ENCODE data around the gene KRTAP1-1.
"Not testable (repeated sequence)": the region's sequence is repeated elsewhere in the genome, so short reads cannot be mapped to it uniquely, and the experiment has no call there.

Gene KRTAP1-1

GRCh38 chr17:41054556-41054955, 13.3 kb upstream of the KRTAP1-1 start:
- H3K9me3 ChIP-seq (ENCODE audit: insufficient read depth, low read depth, low read length); H3K27me3 ChIP-seq (ENCODE audit: insufficient read depth, low read length); H3K36me3 ChIP-seq (ENCODE audit: insufficient read depth, low read length); H3K4me3 ChIP-seq (ENCODE audit: low read length); H3K4me1 ChIP-seq (ENCODE audit: insufficient read depth, low read length); H3K27ac ChIP-seq (ENCODE audit: low read depth, low read length); H3K9ac ChIP-seq (ENCODE audit: low read depth, low read length): not testable (repeated sequence)
- 91% methylated on average over 9 of the region's 9 CpGs for WGBS

- Histone ChIP-seq H3K4me1 (ENCODE audit: insufficient read depth, low read length) (peaks cover 2% of the 10 kb centered on the region; the same call in 1 of the 2 replicates), H3K27ac (ENCODE audit: low read depth, low read length) (no peak overlapping the region), H3K4me3 (ENCODE audit: low read length) (no peak overlapping the region), H3K9ac (ENCODE audit: low read depth, low read length) (no peak overlapping the region), H3K36me3 (ENCODE audit: insufficient read depth, low read length) (no peaks in the 10 kb centered on the region), H3K27me3 (ENCODE audit: insufficient read depth, low read length) (no peaks in the 10 kb centered on the region), H3K9me3 (ENCODE audit: insufficient read depth, low read depth, low read length) (0 out of 2 replicates have a peak, but pooled peaks cover 4% of the 10 kb centered on the region)
- 94% methylated on average over 4 of the region's 4 CpGs for WGBS
These were observed 12.8 kb upstream of the KRTAP1-1 start for GRCh38 chr17:41054025-41054424.

GRCh38 chr17:41052566-41052965, 11.3 kb upstream of the KRTAP1-1 start:
- H3K9ac ChIP-seq (ENCODE audit: low read depth, low read length): no peak overlapping the region
- no peak overlapping the region for H3K27ac ChIP-seq (ENCODE audit: low read depth, low read length)
- H3K4me3 ChIP-seq (ENCODE audit: low read length): no peak overlapping the region
- H3K36me3 ChIP-seq (ENCODE audit: insufficient read depth, low read length): no peaks in the 10 kb centered on the region
- H3K4me1 ChIP-seq (ENCODE audit: insufficient read depth, low read length): peaks cover 6% of the 10 kb centered on the region; the same call in 1 of the 2 replicates
- H3K9me3 ChIP-seq (ENCODE audit: insufficient read depth, low read depth, low read length): 0 out of 2 replicates have a peak, but pooled peaks cover 3% of the 10 kb centered on the region
- H3K27me3 ChIP-seq (ENCODE audit: insufficient read depth, low read length): no peaks in the 10 kb centered on the region

- Histone ChIP-seq H3K9ac (ENCODE audit: low read depth, low read length) (no peak overlapping the region), H3K36me3 (ENCODE audit: insufficient read depth, low read length) (no peaks in the 10 kb centered on the region), H3K4me3 (ENCODE audit: low read length) (no peak overlapping the region), H3K27me3 (ENCODE audit: insufficient read depth, low read length) (no peaks in the 10 kb centered on the region), H3K4me1 (ENCODE audit: insufficient read depth, low read length) (peaks cover 6% of the 10 kb centered on the region; the same call in 1 of the 2 replicates), H3K9me3 (ENCODE audit: insufficient read depth, low read depth, low read length) (no peaks in the 10 kb centered on the region), H3K27ac (ENCODE audit: low read depth, low read length) (no peak overlapping the region)
- 79% methylated on average over 2 of the region's 2 CpGs for WGBS
These were observed 7.9 kb upstream of the KRTAP1-1 start for GRCh38 chr17:41049110-41049509.

- no peak overlapping the region for H3K9ac ChIP-seq (ENCODE audit: low read depth, low read length)
- 84% methylated on average over 7 of the region's 7 CpGs for WGBS
- H3K27ac ChIP-seq (ENCODE audit: low read depth, low read length): no peak overlapping the region
- no peaks in the 10 kb centered on the region for H3K36me3 ChIP-seq (ENCODE audit: insufficient read depth, low read length)
- no peaks in the 10 kb centered on the region for H3K9me3 ChIP-seq (ENCODE audit: insufficient read depth, low read depth, low read length)
- no peak overlapping the region for H3K4me3 ChIP-seq (ENCODE audit: low read length)
- no peaks in the 10 kb centered on the region for H3K27me3 ChIP-seq (ENCODE audit: insufficient read depth, low read length)
- peaks cover 6% of the 10 kb centered on the region; the same call in 1 of the 2 replicates for H3K4me1 ChIP-seq (ENCODE audit: insufficient read depth, low read length)
These were observed 7.2 kb upstream of the KRTAP1-1 start for GRCh38 chr17:41048441-41048840.

- not testable (repeated sequence) for H3K4me3 ChIP-seq (ENCODE audit: low read length); H3K27ac ChIP-seq (ENCODE audit: low read depth, low read length); H3K36me3 ChIP-seq (ENCODE audit: insufficient read depth, low read length); H3K9ac ChIP-seq (ENCODE audit: low read depth, low read length); H3K27me3 ChIP-seq (ENCODE audit: insufficient read depth, low read length); H3K9me3 ChIP-seq (ENCODE audit: insufficient read depth, low read depth, low read length); H3K4me1 ChIP-seq (ENCODE audit: insufficient read depth, low read length)
- WGBS: 75% methylated on average over 5 of the region's 33 CpGs
These were observed 5.7 kb upstream of the KRTAP1-1 start, which contains the start of gene KRTAP2-1 for GRCh38 chr17:41046735-41047465. TSS of gene KRTAP2-1 (minus strand) at chr17:41047316. CDS start at chr17:41047267, 49 bp downstream.

GRCh38 chr17:41042953-41043352, 1.7 kb upstream of the KRTAP1-1 start:
- Histone ChIP-seq H3K36me3 (ENCODE audit: insufficient read depth, low read length) (no peaks in the 10 kb centered on the region), H3K27ac (ENCODE audit: low read depth, low read length) (no peak overlapping the region), H3K27me3 (ENCODE audit: insufficient read depth, low read length) (no peaks in the 10 kb centered on the region), H3K4me3 (ENCODE audit: low read length) (no peak overlapping the region), H3K9me3 (ENCODE audit: insufficient read depth, low read depth, low read length) (no peaks in the 10 kb centered on the region), H3K4me1 (ENCODE audit: insufficient read depth, low read length) (peaks cover 16% of the 10 kb centered on the region), H3K9ac (ENCODE audit: low read depth, low read length) (no peak overlapping the region)
- 100% methylated on average over 1 of the region's 1 CpG for WGBS

GRCh38 chr17:41037853-41038350, 3.3 kb downstream of the KRTAP1-1 start:
- Histone ChIP-seq H3K36me3 (ENCODE audit: insufficient read depth, low read length) (no peaks in the 10 kb centered on the region), H3K4me1 (ENCODE audit: insufficient read depth, low read length) (peaks cover 23% of the 10 kb centered on the region), H3K9ac (ENCODE audit: low read depth, low read length) (no peak overlapping the region), H3K9me3 (ENCODE audit: insufficient read depth, low read depth, low read length) (no peaks in the 10 kb centered on the region), H3K4me3 (ENCODE audit: low read length) (no peak overlapping the region), H3K27ac (ENCODE audit: low read depth, low read length) (no peak overlapping the region), H3K27me3 (ENCODE audit: insufficient read depth, low read length) (no peaks in the 10 kb centered on the region)
- WGBS: 58% methylated on average over 2 of the region's 2 CpGs

- not testable (repeated sequence) for H3K27ac ChIP-seq (ENCODE audit: low read depth, low read length)
- 94% methylated on average over 9 of the region's 10 CpGs for WGBS
- peaks cover 22% of the 10 kb centered on the region for H3K4me1 ChIP-seq (ENCODE audit: insufficient read depth, low read length)
These were observed 6.8 kb downstream of the KRTAP1-1 start, which contains the start of gene KRTAP1-3 for GRCh38 chr17:41034346-41034935. TSS of gene KRTAP1-3 (minus strand) at chr17:41034874. CDS start at chr17:41034821, 53 bp downstream.

GRCh38 chr17:41029633-41030245, 11.5 kb downstream of the KRTAP1-1 start, which contains the start of gene KRTAP1-4:
TSS of gene KRTAP1-4 (minus strand) at chr17:41030195. CDS start at chr17:41030078, 117 bp downstream.
- Histone ChIP-seq H3K9me3 (ENCODE audit: insufficient read depth, low read depth, low read length) (no peaks in the 10 kb centered on the region), H3K27ac (ENCODE audit: low read depth, low read length) (no peak within 1 kb of the TSS), H3K27me3 (ENCODE audit: insufficient read depth, low read length) (no peaks in the 10 kb centered on the region), H3K36me3 (ENCODE audit: insufficient read depth, low read length) (no peaks in the 10 kb centered on the region), H3K4me3 (ENCODE audit: low read length) (no peak within 1 kb of the TSS), H3K4me1 (ENCODE audit: insufficient read depth, low read length) (no peaks in the 10 kb centered on the region), H3K9ac (ENCODE audit: low read depth, low read length) (no peak within 1 kb of the TSS)
- 93% methylated on average over 12 of the region's 12 CpGs for WGBS

More at GRCh38 chr17:41034346-41034935, 6.8 kb downstream of the KRTAP1-1 start, which contains the start of gene KRTAP1-3:
- not testable (repeated sequence) for H3K27me3 ChIP-seq (ENCODE audit: insufficient read depth, low read length); H3K36me3 ChIP-seq (ENCODE audit: insufficient read depth, low read length); H3K9ac ChIP-seq (ENCODE audit: low read depth, low read length); H3K4me3 ChIP-seq (ENCODE audit: low read length); H3K9me3 ChIP-seq (ENCODE audit: insufficient read depth, low read depth, low read length)
